SH-SY5Y (cell line): ENCODE data around the gene ACTR5.

Experiments used
- GATA2 ChIP-seq: IDR thresholded peaks from 2 replicates; pipeline ENCODE4 v1.6.1; 2011; ENCODE audit warnings: mild to moderate bottlenecking, low read depth, low read length
- GATA3 ChIP-seq: IDR thresholded peaks from 2 replicates; pipeline ENCODE4 v1.6.1; 2011; ENCODE audit warnings: low read depth, mild to moderate bottlenecking, low read length, moderate library complexity

Gene ACTR5

DNA sequence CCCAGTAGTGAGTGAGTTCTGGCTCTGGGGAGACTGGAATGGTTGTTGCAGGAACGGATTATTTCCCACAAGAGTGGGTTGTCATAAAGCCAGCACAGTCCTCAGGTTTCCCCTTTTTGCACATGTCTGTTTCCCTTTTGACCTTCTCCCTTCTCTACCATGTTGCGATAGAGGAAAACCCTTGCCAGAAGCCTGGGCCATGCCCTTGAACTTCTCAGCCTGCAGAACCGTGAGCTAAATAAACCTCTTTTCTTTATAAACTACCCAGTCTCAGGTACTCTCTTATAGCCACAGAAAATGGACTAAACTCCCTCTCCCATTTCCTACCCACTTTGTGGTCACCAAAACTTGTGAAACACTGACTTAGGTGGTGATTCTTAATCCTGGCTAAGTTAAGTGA is 50.0 kb downstream of the ACTR5 start:
- TF ChIP-seq GATA3, result no peak
- TF ChIP-seq GATA2, result no peak

DNA sequence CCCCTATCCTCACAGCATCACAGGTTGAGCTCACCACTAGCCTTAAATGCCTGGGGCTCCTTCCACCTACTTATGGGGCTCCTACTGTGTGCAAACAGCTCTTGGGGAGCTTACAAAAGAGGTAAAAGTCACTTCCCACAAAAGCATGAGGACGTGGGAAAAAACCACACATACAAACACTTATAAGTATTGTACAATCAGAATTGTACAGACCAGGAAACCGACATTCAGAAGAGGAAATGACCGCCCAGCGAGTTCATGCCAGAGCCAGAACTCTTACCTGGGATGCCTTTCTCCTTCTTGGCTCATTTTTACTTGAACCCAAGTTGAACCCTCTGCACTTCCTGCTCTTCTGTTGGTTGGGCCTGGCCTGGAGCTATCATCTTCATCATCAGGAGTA is 50.9 kb downstream of the ACTR5 start:
- TF ChIP-seq GATA3, result no peak

DNA sequence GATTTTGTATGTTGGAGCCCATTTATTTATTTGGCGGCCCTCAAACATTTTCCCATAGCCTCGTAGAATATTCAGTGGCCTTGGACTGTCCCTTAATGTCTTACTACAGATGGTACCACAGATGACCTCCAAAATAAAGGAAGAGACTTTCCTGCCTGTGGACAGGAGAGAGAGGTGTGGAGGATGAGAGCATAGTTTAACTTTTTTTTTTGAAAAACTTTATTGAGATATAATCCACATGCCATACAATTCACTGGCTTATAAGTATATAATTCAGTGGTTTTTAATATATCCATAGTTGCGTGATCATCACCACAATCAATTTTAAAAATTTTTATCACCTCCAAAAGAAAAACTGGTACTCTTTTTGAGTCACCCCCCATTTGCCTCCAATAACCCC is 52.6 kb downstream of the ACTR5 start:
- TF ChIP-seq GATA2, result no peak
- no peak for TF ChIP-seq GATA3

DNA sequence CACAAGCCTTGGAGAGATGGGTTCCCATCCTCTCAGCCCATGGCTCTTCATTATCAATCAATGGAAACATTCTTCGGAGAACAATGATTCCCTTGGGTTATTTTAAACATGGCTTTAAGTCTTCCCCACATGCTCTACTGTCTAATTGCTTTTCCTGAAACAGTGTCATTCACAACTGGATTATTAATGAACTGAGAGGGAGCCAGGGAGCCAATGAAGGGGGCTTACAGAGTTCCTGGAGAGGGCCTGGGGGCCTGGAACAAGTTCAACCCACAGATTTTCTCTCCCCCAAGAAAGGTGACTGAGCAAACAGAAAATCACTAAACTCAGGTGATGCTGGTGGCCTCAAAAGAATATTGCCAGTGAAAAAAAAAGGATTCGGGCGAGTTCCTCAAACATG is 56.0 kb downstream of the ACTR5 start:
- TF ChIP-seq GATA2, result no peak
- no peak for TF ChIP-seq GATA3

DNA sequence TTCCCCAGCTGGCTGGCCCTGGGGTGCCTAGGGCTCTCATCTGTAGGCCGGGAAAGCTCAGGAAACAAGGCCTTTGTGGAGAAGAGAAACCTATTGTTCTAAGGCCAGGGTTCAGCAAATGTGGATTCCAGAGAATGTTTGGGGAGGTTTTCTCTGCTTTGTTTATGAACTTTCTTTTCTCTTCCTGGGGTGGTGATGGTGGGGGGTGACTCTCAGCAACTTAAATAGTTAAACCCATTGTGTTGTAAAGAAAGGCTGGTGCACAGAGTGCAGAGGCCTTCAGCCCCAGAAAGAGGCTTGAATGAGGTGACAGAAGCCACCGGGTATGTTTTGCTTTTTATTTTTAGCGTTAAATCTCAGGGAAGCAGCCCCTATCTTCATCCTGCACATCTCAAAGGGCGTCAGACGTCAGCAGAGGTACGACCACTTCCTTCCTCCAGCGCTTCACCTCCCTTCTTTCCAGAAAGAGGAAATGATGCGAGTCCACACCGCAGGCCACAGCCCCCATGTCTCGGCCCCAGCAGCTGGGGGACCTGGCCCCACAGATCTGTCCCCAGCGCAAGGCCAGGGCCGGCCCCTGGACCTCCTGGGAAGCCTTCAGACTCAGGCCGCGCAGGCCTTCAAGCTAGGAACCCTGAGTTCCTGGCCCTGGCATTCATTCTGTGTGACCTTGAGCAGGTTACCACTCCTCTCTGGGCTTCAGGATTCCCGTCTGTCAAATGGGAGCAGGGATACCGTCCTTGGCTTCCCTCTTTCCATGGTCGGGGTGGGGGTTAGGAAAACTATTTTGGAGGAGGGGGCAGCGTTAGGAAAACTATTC is 56.6 kb downstream of the ACTR5 start:
- TF ChIP-seq GATA3 (no peak), GATA2 (no peak)

DNA sequence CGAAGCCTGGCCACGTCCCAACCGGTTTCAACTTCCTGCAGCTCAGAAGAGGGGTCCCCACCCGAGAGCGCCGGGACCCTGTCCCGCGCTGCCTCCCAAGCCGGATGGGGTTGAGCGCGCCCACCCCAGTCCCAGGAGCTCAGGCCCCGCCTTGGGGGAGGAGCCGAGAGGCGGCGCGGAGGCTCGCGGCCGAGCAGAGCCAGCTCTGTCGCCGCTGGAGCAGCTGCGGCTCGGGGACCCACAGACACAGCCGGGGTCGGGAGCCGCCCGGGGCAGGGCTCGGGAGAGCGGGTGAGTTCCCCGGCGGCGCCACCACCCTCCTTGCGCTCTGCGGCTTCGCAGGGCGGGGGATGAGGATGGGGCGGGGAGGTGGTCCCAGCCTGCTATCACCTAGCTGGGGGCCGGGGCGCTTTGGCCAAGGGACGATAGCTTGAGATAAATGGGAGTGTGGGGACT is 57.3 kb downstream of the ACTR5 start, which contains the start of gene PPP1R16B:
TSS of gene PPP1R16B (plus strand) at position 196 of the 456 bp plus-strand sequence. CDS start 30,229 bp downstream, outside the sequence.
- TF ChIP-seq GATA3 (no peak), GATA2 (no peak)

DNA sequence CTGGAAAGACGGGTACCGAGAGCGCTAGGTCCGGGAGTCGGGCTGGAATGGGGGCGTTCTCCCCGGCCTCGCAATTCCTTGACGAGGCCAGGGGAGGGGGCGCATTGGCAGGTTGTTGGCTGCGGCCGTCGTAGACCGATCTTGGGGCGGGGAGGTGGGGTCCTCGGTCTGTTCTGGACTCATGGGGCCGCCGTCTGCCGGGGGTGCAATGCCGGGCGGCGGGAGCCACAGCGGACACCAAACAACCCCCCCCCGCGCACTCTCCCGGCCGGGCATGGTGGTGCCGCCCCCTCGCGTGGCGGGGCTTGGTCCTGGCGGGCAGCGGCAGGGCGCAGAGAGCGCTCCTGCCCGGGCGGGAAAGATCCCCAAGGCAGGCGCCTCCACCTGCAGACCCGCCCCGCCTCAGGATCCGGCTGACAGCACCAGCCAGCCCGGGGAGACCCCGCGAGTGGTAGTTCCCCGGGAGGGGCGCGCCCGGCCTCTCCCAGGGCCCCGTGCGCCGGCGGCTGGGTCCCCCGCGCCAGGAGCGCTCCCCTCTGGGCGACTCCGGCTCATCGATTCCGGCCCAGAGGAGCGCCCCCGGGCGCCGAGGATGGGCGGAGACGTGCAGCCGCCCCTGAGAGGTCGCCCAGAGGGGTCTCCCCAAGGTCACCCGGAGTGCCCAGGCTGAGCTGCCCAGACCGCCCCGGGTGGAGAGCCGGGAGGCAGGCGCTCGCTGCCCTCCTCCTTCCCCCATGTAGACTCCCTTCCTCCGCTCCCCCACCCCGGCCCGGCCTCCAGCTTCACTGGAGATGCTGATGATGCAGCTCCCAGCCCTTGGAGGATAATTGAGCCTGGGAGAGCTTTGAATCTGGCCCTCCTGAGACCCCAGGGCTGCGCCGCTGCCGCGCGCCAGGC is 57.9 kb downstream of the ACTR5 start:
- TF ChIP-seq GATA2, result no peak
- TF ChIP-seq GATA3, result no peak

DNA sequence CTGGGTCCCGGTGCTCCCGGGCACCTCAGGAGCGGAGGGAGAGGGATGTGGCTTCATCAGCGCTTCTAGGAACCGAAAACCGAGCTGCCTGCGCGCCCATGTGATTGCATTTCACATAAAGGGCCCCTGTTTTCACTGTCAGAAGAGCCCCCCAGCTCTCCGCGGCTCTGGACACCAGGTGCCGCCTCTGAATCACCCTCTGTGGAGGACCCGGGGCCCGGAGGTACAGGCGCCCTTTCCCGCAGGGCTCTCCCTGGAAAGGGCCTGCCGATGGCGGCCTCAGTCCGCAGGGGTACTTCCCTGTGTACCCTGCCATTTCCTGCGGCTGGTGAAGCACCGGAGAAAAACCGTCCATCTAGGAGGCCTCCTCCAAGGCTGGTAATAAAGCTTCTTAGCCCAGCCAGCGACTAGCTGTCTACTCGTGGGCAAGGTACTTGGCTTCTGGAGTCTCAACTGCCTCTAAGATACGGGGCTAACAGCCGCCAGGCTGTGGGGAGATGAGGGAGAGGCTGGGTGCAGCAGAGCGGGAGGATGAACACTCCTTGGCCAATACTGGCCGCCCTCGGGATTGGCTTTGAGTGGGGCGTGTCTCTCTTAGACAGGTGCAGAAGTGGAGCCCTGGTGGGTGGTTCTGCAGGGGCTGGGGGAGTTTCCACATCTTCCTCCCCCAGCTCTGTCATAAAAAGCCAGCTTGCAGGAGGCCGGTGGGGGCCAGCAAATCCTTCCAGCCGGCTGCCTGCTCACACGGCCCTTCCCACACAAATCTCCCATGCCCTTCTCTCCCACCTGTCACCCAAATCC is 58.8 kb downstream of the ACTR5 start:
- TF ChIP-seq GATA2 (no peak), GATA3 (no peak)

DNA sequence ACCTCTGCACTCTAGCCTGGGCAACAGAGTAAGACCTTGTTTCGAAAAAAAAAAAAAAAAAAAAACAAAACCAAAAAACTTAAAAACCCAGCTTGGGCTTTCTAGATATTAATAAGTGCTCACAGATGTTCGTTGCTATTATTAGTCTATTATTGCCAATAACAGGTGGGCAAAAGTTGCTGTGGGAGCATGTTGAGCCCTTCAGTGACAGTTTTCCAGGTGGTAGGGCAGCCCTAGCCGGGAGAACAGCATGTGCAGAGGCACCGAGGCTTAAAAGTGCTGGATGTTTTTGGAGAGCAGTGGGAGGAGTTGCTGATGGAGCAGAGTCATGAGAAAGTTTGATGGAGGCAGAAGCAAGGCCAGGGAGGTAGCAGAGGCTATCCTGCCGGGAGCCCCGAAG is 61.7 kb downstream of the ACTR5 start:
- no peak for TF ChIP-seq GATA3
- no peak for TF ChIP-seq GATA2

DNA sequence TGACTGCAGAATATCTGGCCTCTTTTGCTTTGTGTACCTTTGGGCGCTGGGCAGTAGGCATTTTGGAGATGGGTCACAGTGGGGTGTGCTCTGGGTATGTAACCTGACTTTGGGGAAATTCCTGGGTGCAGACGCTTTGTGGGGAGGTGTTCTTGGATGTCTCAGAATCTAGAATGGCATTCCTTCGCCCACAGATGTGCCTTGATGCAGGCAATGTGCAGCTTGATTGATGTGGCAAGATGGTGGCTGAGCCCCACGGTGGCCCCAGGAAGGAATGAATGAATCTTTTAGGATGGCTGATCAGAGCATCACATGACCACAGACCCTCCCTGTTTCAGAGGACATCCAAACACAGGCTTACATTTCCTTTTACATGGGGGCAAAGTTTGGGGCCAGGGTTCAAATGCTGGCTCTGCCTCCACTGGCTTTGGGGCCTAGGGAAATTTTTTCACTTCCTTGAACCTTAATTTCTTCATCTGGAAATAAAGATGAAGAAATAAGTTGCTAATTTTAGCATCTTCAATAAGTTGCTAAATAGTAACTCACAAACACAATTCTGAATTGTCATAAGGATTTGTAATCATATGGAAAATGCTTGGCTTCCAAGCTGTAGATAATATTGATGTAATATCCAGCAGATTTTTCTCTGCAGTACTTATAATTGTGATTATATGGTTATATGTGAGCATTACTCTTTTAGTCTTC is 62.8 kb downstream of the ACTR5 start:
- TF ChIP-seq GATA2, result no peak
- no peak for TF ChIP-seq GATA3

DNA sequence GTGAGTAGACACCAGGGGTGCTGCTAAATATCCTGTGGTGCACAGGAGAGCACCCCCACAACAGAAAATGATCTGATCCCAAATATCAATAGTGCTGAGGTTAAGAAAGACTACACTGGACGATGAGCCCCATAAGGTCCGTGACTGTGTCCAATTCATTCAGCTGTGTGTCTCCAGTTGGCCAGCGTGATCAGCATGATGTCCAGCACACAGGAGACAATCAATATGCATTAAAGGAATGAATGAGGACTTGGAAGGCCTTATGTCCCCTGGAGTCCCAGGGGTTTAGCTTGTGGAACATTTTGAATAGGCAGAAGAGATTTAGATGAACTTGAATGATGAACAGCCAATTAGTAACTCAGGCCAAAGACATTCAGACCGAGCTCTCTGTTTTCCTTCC is 63.5 kb downstream of the ACTR5 start:
- TF ChIP-seq GATA3 (no peak), GATA2 (no peak)

DNA sequence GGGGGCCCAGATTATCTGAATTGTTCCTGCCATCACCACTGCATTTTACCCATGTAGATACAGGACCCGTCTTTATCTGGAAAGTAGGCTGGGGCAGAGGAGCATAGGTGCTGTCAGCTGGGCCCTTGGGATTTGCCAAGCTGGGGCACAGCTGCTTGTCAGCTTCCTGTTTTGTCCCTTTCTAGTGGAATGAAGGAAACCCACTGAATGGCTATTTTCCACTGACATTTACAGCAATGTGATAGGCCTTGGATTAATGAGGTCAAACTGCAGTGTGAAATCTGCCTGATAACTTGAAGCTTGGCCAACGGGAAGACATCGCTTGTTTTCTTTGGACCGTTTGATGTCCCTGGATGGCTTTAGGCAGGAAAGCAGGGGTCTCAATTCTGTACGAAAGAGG is 63.9 kb downstream of the ACTR5 start:
- TF ChIP-seq GATA2 (no peak), GATA3 (no peak)

DNA sequence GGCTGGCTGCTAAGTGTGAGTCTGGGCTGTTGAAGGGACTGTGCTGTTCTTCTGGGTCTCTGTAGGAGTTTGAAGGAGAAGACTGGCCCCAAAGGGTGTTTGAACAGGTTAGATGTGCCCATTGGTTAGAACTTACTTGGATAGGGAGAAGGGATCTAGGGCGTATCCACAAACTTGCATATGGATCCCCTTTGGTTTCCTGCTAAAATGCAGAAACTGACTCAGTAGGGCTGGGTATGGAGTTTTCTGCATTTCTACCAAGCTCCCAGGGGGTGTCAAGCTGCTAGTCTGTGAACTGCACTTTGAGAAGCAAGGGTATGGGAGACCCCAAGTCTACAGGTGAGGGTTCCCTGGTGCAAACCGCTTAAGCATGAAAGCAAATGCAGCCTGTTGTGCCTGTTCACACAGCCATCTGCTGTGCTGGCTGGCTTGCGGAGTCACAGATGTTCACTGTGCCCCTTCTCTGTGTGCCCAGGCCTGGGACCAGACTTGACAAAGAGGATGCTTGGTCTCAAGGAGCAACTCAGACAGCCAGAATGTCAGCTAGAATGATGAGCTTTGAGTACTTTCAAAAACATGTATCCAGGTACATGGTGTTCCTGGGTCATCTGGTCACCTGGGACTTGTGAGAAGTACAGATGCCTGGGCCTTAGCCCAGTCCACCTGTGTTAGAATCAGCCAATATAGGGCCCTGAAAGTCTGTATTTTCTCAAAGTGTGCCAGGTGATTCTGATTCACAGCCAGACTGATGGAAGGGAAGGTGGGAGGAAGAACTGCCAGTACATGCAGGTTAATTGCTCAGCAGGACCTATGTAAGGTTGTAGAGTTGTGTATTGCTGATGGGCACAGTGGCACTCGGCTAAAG is 64.7 kb downstream of the ACTR5 start:
- TF ChIP-seq GATA2, result no peak
- TF ChIP-seq GATA3, result no peak
